NCI-H1092 (cell line): ENCODE data around the gene GBP5.
"Not testable (repeated sequence)": the region's sequence is repeated elsewhere in the genome, so short reads cannot be mapped to it uniquely, and the experiment has no call there.

Source experiments
- DNase-seq: peaks from one replicate; lab custom pipeline; 2025; lab: John Stamatoyannopoulos, UW

Gene GBP5

DNA sequence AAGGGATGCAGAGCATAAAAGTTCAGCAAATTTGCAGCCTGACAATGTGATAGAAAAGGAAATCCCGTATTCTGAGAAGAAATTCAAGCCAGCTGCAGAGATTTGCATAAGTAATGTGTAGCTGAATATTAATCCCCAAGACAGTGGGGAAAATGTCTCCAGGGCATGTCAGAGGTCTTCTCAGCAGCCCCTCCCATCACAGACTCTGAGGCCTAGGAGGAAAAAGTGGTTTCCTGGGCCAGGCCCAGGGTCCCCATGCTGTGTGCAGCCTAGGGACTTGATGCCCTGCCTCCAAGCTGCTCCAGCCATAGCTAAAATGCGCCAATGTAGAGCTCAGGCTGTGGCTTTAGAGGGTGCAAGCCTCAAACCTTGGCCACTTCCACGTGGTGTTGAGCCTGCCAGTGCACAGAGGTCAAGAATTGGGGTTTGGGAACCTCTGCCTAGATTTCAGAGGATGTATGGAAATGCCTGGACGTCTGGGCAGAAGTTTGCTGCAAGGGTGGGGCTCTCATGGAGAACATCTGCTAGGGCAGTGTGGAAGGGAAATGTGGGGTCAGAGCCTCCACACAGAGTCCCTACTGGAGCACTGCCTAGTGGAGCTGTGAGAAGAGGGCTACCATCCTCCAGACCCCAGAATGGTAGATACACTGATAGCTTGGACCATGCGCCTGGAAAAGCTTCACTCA is 11.6 kb upstream of the GBP5 start:
- not testable (repeated sequence) for DNase-seq

DNA sequence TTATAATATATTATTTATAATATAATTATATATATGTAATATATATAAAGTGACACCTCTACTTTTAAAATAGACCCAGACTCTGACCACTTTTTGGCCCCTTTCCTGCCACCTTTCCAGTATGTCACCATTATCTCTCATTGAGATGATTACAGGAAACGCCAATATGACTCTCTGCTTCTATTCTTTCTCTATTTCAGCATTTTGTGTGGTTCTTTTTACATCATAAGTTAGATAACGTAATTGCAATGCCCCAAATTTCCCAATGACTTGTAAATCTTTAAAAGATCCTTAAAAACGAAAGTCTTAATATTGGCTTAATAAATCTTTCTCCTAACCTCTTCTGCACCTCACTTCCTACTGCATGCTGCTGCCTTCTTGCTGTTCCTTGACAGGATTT is 8.1 kb upstream of the GBP5 start:
- no peak for DNase-seq

DNA sequence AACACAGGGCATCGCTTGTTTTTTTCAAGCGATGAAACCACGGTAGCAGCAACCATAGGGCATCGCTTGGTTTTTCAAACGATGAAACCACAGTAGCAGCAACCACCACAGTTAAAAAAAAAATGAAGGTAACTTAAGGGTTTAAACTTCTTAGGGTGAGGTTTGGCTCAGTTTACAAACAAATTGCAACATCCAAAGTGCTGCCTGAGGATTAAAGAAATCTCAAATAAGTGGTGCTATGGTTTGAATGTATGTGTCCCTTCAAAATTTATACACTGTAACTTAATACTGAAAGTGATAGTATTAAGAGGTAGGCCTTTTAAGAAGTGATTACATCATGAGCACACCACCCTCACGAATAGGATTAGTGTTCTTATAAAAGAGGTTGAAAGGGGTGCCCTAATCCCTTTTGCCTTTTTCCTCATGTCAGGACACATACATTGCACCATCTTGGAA is 6.4 kb upstream of the GBP5 start:
- DNase-seq = no peak

DNA sequence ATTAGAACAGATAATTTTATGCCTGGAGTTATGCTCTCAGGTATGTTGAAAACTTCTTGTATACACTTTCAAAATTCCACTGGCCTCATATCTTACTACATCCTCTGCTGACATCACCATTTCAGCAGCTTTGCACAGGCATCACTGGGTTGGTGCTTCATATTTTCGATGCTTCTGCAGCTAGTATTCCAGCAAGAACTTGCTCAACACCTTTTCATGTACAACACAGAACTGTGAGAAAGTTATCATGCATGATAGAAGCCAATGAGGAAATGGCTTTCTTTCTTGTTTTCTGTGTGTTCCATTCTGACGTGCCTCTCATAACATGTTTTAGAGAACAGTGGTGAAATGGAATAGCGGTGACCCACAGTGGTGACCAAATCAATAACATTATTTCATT is 5.1 kb upstream of the GBP5 start:
- DNase-seq = no peak

DNA sequence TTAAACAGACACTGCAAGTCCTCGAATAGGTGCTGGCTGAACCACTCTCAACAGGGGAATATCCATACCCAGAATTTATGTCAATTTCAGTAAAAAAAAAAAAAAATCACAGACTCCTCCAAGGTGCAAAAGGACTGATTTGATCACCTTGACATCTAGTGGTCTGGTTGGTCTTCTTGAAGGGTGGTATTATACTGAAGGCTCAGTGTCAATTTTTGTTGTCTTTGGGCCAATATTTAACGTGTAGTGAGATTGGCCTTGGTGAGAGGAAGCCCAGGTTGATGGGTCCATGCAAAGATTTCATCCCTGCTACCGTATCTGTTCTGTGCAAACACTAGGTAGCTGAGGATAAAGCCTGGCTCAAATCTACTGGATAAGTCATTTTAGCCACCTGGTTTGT is 4.0 kb upstream of the GBP5 start:
- DNase-seq = no peak

DNA sequence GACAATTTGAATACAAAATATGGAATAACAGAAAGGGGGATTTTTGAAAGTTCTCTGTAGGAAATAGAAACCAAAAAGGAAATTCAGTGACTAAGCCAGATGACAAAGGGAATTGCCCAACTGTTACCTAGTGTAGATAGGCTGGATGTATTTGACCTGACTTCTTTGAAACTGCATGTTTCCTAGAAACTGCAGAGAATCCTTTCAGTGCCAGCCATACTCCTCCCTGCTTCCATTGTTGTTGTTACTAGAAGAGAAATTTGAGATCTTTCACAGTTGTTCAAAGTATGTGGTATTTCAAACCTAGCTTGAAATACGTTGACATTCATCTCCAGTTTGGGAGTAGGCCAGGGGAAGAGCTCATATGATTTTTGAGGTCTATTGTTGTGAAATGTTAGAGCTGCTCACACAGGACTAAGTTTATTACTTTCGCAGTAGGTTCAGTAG is 1.8 kb upstream of the GBP5 start:
- no peak for DNase-seq

DNA sequence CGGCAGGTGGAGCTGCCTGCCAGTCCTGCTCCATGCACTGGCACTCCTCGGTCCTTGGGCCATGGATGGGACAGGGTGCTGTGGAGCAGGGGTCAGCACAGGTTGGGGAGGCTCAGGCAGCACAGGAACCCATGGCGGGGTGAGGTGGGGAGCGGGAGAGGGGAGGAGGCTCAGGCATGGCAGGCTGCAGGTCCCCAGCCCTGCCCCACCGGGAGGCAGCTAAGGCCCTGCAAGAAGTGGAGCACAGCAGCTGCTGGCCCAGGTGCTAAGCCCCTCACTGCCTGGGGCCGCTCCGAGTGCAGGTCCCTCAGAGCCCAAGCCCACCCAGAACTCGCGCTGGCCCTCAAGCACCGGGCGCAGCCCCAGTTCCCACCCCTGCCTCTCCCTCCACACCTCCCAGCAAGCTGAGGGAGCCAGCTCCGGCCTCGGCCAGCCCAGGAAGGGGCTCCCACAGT is 691 bp upstream of the GBP5 start:
- DNase-seq = no peak

DNA sequence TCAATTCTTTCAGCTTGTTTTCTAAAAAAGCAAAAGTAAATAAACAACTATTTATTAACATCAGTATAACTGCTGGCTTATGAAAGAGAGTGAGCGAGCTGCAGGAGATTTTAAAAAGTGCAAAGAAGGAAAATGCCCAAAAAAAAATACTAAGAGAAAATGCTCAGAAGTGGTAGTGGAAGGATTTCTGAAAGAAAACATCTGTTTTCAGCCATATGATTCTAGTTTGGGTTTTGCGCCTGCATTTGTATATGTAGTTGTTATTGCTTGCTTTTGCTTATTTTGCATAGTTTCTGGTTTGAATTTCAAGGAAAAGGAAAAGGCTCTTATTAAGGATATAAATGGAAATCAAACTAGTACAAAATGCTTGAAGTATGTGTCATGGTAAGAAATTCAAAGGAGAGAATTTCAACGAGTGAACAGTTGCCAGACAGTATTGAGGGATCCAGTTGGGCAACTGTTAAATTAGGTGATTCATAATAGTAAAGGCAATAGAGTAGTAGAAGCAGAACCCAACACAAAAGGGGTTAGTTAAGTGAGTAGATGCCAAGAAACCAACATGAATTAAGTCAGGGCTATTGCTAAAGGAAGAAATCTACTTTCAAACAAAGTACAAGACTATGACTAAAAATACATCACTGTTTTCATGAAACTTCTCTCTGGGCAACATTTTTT is 1.2 kb downstream of the GBP5 start:
- DNase-seq = no peak

DNA sequence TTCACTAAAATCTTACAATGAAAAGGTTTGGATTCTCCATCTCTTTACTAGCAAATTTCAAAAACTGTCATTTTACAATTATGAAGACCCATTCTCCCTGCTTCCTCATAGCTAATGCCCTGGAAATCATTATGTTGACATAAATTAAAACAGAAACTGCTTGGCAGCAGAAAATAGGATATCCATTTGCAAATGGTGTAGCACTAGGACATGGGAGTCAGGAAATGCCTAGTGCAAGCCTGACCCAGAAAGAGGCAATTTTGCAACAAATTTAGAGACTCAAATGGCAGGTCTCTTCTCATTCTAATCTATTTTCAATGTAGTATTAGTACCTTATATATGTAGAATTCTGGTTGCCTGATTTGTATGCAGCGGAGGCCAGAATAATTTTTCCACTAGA is 2.2 kb downstream of the GBP5 start:
- no peak for DNase-seq

DNA sequence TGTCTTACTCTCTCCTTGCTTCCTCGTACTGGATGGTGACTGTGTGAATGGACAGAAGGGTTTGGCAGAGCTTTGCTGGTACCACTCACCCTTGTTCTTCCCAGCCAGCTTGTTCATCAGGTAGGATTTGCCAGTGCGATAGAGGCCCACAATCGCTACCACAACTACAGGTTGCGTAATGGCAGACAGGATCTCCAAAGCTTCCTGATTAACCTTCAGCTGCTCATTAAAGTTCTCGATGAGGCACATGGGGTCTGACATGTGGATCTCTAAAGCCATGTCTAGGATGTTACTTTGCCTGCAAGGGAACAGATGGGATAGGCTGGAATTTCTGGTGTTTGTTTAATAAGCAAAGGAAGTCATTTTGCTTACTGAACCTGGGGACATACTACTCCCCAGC is 3.4 kb downstream of the GBP5 start:
- no peak for DNase-seq

DNA sequence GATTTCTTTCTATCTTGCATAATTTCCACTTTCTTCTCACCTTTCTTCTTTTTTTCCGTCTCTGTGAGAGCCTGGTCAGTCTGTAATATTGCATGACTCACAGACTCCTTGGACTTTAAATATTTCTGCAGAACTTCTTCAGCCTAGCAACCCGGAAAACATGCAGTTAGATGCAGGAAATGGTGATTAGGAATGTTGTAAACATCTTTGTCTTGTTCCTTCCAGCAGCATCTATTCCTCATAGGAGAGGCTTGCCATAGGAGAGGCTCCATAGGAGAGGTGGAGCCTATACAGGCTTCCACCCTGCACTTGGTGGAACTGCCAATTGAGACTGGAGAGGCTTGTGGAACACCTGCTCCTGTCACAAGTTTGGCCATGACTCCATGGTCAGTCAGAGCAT is 10.0 kb downstream of the GBP5 start:
- no peak for DNase-seq

DNA sequence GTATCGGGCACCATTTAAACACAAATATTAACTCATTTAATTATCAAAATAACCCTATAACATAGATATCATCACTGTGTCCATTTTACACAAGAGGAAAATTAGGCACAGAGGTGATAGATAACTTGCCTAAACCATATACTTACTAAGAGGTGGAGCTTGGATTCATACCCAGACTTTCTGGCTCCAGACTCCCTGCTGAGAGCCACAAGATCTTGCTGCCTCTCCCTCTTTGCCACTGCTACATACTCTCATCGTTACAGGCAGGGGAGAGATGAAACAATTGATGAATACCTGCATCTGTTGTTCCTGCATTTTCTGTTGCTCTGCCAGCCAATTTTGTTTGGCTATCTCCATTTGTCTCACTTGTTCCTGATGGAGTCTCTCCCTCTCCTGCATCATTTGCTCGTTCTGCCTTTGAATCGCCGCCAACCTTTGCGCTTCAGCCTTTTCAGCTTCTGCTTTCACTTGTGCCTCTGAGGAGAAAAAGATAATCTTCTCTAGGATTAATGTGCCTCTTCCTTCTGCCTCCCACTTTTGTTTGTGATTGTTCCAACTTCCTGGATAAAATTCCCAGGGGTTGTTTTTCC is 10.6 kb downstream of the GBP5 start:
- DNase-seq = peak; percentile 58

DNA sequence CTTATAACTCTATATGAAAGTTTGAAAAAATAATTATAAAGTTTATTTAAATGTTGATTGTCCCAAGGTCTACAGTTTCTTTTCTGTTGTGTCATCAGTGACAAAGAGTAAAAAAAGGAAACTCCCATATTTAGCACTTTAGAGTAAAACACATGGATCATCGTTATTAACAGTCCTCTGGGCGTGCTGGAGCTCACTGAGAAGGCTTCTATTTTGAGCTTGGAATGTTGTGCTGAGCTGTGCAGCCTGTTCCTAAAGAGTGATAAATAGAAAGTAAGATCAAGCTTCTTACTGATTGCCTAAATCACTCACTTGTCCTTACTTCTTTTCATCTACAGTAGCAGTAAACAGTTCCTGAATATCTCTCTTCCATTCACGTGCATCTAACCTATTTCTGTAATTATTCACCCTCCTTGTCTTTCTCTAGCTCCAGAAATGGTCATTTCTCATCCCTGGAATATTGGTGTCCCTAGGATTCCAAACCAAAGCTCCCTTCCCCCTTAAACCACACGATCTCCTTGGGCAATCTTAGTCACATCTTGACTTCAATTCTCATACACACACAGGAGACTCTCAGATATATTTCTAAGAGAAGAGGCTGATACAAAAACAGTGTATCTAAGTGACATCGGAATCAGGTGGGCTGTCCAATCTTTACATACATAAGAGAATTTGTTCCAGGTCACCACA is 11.9 kb downstream of the GBP5 start:
- no peak for DNase-seq

DNA sequence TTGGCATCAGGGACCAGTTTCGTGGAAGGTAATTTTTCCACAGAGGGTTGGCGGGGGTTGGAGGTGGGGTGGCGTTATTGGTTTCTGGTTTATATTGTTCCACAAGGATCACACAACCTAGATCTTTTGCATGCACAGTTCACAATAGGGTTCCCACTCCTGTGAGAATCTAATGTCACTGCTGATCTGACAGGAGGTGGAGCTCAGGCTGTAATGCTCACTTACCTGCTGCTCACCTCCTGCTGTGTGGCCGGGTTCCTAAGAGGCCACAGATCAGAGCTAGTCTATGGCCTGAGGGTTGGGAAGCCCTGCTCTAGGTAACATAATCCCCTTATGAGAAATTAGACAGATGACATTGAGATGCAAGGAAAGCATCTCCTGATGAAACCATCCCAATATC is 12.6 kb downstream of the GBP5 start:
- DNase-seq = no peak

DNA sequence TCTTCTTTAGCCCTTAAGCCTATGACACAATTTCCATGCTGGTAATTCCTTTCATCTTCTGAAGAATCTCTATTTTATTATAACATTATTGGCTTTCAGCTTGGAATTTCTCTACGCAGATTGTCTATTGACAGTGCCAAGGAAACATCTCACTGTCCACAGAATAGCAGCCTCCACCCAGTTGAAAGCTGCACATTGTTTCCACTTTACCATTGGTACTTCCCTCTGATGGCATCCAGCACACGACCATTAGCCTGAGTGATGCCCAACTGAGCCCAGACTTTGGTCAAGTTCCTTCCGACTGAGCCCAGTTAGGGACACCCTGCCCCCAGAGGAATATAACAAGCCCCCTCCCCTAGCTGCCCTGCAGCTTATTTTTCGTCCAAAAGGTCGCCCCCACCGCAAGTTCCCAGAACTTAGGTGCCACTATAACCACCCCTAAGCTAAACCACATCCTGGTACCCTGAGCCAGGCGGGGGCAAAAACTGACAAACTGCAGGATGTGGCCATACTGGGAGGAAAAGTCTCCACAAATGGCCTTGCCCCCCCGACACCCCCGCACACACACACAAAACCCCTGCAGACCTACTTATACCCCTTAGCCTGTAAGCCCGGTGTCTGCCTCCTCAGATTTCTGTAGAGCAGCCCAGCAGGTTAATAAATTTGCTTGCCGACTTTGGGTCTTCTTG is 13.2 kb downstream of the GBP5 start:
- no peak for DNase-seq

DNA sequence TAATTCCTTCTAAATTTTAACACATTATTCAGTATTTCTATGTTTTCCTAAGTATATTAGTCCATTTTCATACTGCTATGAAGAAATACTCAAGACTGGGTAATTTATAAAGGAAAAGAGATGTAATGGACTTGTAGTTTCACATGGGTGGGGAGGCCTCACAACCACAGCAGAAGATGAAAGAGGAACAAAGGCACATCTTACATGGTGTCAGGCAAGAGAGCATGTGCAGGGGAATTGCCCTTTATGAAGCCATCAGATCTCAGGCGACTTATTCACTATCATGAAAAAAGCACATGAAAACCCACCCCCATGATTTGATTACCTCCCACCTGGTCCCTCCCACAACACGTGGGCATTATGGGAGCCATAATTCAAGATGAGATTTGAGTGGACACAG is 15.6 kb downstream of the GBP5 start:
- DNase-seq = no peak

DNA sequence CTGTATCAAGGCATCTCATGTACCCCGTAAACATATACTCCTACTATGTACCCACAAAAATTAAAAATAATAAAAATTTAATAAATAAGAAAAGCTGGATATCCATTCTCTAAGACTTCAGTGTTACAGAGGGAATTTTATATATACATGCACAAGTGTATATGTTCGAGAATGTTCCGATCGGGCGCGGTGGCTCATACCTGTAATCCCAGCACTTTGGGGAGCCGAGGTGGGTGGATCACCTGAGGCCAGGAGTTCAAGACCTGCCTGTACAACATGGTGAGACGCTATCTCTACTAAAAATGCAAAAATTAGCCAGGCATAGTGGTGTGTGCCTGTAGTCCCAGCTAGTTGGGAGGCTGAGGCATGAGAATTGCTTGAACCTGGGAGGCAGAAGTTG is 17.1 kb downstream of the GBP5 start:
- DNase-seq = not testable (repeated sequence)

DNA sequence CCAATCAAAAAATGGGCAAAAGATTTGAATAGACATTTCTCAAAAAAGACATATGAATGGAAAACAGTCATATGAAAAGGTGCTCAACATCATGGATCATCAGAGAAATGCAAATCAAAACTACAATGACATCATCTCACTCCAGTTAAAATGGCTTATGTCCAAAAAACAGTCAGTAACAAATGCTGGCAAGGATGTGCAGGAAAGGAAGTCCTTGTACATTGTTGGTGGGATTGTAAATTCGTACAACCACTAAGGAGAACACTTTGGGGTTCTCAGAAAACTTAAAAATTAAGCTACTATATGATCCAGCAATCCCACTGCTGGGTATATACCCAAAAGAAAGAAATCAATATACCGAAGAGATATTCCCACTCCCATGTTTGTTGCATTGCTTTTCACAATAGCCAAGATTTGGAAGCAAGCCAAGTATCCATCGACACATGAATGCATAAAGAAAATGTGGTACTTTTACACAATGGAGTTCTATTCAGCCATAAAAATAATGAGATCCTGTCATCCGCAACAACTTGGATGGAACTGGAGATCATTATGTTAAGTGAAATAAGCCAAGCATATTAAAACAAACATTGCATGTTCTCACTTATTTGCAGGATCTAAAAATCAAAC is 17.9 kb downstream of the GBP5 start:
- peak; percentile 64 for DNase-seq

DNA sequence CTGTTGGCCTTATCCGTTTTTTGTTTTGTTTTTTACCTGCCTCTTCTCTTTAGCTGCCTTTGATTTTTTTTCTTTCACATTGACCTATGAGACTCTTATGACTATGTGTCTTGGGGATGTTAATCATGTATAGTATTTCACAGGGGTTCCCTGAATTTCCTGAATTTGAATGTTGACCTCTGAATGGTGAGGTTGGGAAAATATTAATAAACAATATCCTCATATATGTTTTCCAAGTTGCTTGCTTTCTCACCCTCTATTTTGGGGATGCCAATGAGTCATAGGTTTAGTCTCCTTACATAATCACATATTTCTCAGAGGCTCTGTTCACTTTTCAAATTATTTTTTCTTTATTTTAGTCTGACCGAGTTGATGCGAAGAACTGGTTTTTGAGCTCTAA is 29.6 kb downstream of the GBP5 start:
- no peak for DNase-seq
